Gastrocnemius medialis (tissue), 4 donors: ENCODE measurements around the gene RNF125.

ENCODE experiments used
- CTCF ChIP-seq, 5 experiments: fragments of 450-650 bp in 3 of 5; fragments of 200-600 bp in 2 of 5; sonication (generic) in 2 of 5; IDR thresholded peaks in 4 of 5; conservative IDR thresholded peaks in 1 of 5; 1 replicate in 4 of 5; 2 replicates in 1 of 5; pipeline ENCODE4 v1.5.1; 2016 to 2019; ENCODE audit warnings: antibody characterized with exemption in 5 of 5, mild to moderate bottlenecking in 3 of 5, moderate library complexity in 3 of 5
- POLR2A ChIP-seq, 2 donors: fragments of 450-650 bp; IDR thresholded peaks; one replicate each; pipeline ENCODE4 v1.6.1; 2017; ENCODE audit warnings: antibody characterized with exemption in 2 of 2, mild to moderate bottlenecking in 2 of 2, moderate library complexity in 2 of 2

GRCh38 chr18:32112826-32113225, 94.2 kb downstream of the RNF125 start:
- TF ChIP-seq CTCF (IDR thresholded peaks at IDR 0.05 in 4 of 5, conservative IDR thresholded peaks at IDR 0.05 in 1 of 5), result no peak
- no peak for TF ChIP-seq POLR2A (IDR thresholded peaks at IDR 0.05)
